AG10803 (cell line): ENCODE results near the gene PLCL1.
"Not testable (repeated sequence)": the region's sequence is repeated elsewhere in the genome, so short reads cannot be mapped to it uniquely, and the experiment has no call there.

ENCODE experiments used
- DNase-seq: peaks from one replicate; pipeline ENCODE4 v3.0.0; 2010; ENCODE audit warnings: low read depth
- H3K4me3 ChIP-seq: 2 replicates; pipeline ENCODE4 v1.5.1; 2011; ENCODE audit warnings: mild to moderate bottlenecking, low read length, control low read depth
- TF ChIP-seq, protein P1 (sequence below): conservative IDR thresholded peaks from 2 replicates; pipeline ENCODE4 v1.5.1; 2011; ENCODE audit warnings: mild to moderate bottlenecking, low read length, control low read depth, inconsistent platforms

PLCL1 gene

DNA sequence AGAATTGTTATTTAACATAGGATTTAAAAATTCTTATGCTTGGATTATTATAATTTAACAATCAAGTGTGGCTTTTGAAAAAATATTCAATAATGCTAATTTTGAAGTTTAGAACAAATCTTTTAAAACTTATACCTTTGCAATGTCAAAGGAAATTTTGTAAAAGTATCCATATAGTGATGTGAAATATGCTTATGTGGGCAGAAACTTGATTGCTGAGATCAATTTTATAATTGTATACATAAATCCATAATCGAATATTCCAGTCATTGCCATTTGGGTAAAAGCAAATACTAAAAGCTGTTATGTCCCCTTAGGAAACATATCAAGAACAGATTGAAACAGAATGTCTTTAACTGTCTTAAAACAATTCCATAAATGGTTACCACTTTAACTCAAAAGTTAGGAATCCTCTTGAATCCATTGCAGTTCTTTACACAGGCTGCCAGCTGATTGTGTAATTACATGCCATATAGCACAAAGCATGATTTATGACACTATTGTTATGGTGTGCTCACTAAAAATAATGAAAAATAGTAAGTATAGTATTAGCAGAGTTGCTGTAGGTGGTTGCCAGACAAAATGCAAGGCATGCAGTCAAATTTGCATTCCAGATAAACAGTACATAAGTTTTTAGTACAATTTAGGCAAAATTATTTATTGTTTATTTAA lies 24.2 kb downstream of the PLCL1 start:
- peak; percentile 75 for DNase-seq
- H3K4me3 ChIP-seq = no peak overlapping the region
- TF ChIP-seq, protein P1, sequence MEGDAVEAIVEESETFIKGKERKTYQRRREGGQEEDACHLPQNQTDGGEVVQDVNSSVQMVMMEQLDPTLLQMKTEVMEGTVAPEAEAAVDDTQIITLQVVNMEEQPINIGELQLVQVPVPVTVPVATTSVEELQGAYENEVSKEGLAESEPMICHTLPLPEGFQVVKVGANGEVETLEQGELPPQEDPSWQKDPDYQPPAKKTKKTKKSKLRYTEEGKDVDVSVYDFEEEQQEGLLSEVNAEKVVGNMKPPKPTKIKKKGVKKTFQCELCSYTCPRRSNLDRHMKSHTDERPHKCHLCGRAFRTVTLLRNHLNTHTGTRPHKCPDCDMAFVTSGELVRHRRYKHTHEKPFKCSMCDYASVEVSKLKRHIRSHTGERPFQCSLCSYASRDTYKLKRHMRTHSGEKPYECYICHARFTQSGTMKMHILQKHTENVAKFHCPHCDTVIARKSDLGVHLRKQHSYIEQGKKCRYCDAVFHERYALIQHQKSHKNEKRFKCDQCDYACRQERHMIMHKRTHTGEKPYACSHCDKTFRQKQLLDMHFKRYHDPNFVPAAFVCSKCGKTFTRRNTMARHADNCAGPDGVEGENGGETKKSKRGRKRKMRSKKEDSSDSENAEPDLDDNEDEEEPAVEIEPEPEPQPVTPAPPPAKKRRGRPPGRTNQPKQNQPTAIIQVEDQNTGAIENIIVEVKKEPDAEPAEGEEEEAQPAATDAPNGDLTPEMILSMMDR = no peak

DNA sequence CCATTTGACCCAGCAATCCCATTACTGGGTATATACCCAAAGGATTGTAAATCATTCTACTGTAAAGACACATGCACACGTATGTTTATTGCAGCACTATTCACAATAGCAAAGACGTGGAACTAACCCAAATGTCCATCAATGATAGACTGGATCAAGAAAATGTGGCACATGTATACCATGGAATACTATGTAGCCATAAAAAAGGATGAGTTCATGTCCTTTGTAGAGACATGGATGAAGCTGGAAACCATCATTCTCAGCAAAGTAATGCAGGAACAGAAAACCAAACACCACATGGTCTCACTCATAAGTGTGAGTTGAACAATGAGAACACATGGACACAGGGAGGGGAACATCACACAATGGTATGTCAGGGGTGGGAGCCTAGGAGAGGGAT lies 30.4 kb downstream of the PLCL1 start:
- not testable (repeated sequence) for DNase-seq, H3K4me3 ChIP-seq

DNA sequence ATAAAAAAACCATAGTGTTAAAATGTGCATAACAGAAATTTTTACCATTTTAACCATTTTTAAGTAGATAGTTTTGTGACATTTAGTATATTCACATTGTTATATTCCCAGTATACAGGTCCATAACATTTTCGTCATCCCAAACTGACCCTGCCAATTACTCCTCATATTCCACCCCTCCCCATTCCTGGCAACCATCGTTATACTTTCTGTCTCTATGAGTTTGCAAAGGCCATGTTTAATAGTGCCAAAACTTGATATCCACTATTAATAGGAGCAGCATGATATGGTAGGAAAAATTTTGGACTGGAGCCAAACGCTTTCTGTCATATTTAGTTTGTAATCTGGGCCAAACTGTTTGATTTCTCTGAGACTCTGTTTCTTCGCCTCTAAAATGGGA lies 30.9 kb downstream of the PLCL1 start:
- no peak overlapping the region for H3K4me3 ChIP-seq
- DNase-seq = no peak
- TF ChIP-seq, protein P1 = no peak

DNA sequence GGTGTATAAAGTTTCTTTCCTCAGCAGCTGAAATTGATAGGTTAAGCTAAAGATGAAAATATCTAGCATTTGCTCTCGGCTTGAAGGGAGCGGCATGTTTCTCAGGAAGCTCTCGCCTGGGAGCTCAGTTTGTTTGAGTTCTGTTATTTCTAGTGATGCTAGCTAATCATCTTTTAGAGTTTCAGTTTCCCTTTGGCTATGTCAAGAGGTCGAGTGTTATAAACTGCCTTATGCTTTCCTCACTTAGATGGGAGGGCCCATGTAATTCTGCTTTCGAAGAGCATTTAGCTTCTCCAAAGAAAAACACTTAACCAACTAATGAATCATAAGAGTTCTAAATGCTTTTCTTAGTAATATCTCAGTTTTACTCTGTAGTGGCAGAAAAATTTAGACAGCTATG lies 33.6 kb downstream of the PLCL1 start:
- H3K4me3 ChIP-seq = peak overlapping the region; percentile 26
- TF ChIP-seq, protein P1 = no peak
- peak; percentile 38 for DNase-seq

DNA sequence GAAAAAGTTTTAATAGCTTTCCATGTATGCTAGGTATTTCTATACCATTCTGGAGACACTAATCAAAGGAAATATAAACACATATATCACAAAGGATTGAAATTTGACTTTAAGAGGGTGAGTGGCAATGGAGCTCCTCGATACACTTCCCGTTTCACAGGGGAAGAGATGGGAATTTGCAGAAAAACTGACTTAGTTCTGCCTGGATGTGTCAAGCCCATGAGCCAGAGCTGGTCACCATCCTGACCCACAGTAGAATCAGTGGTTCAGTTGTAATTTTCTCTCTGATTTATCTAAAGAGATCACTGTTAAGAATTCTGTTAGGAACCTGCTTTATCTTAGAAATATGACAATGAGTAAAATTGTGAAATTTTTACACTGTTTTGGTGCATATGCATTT lies 34.2 kb downstream of the PLCL1 start:
- H3K4me3 ChIP-seq = peak overlapping the region; percentile 26
- TF ChIP-seq, protein P1 = no peak

DNA sequence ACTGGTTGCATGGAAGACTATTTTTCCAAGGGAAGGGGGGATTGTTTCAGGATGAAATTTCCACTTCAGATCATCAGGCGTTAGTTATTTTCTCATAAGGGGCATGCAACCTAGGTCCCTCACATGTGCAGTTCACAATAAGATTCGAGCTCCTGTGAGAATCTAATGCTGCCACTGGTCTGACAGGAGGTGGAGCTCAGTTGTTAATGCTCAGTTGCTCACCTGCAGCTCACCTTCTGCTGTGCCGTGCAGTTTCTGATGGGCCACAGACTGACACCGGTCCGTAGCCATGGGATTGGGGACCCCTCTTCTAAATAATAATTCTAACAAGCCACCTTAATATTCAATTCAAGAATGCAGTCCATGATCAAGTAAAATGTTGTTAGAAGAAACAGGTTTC lies 34.9 kb downstream of the PLCL1 start:
- DNase-seq = no peak
- no peak overlapping the region for H3K4me3 ChIP-seq
- TF ChIP-seq, protein P1 = no peak

More for the DNA sequence above, 34.2 kb downstream of the PLCL1 start:
- DNase-seq = no peak

DNA sequence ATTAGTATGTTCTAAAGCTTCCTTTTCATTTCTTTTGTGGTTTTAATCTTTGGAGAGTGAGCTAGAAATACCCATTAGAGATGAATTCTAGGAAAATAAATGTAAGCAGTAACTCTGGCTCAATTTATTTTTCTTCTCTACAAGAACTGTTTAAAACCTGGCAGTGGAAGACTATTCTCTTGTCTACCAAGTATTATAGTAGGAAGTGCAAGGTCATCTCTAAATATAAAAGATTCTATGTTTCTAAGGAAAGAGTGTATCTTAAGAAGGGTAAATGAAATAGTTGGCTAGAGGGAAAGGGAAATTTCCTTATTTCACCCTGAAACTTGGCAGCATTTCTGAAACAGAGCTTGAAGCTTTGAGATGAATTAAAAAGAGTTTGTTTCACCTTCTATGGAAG lies 35.5 kb downstream of the PLCL1 start:
- DNase-seq = no peak
- H3K4me3 ChIP-seq = no peak overlapping the region
- TF ChIP-seq, protein P1 = no peak
